ENCODE results near the gene C5orf52.
"Not testable (repeated sequence)": the region's sequence is repeated elsewhere in the genome, so short reads cannot be mapped to it uniquely, and the experiment has no call there.

The C5orf52 gene

DNA sequence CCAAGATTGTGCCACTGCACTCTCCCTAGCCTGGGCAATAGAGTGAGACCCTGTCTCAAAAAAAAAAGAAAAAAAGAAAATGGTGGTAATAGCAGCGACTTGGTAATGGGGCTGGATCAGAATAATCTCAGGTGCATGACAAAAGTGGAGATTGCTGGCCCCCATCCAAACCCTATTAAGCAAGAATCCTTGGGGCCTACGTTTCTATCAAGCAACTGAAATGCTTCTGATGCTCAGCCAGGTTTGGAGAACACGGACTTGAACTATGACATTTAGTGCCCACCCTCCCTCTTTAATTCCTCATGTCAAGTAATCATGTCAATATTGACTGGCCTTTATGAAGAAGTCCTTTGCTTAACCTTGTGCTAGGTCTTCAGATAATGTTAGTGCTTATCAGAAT is 6.6 kb downstream of the C5orf52 start:
- DNase-seq (ENCODE audit: low read depth) = no peak

DNA sequence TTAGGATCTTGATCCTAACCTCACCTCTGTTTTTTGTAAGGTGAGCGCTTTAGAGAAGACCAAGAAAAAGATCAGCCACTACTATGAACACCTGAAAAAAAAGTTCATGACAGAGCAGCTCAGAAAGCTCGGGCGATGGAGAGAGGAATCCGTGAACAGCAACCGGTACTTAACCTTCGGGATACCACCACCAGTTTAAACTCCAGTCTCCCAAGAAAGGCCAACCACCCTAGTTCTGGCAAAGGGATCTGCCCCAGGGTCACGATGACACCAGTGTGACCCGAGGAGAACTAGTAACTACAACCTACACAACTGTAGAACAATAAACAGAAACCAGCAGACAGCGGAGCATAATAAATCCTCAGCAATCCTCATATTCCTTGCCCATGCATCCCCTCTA is 8.5 kb downstream of the C5orf52 start:
- DNase-seq (ENCODE audit: low read depth) = no peak

DNA sequence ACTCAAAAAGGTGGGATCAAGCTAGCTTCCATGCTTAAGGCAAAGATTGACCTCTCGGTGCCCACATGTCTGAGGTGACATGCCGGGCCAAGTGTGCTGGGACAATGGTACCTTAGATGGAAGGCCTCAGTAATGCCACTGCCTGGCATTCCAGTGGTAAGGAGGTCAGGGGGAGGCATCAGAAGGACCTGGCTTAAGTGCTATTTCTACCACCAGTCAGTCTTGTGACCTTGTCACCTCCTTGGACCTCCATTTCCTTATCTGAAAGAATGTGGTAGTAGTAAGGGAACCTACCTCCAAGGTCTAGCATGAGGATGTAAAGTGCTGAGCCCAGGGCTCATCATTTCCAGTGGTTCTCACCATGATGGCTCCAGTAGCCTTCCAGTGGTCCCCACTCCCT is 8.9 kb downstream of the C5orf52 start:
- DNase-seq (ENCODE audit: low read depth) = no peak

DNA sequence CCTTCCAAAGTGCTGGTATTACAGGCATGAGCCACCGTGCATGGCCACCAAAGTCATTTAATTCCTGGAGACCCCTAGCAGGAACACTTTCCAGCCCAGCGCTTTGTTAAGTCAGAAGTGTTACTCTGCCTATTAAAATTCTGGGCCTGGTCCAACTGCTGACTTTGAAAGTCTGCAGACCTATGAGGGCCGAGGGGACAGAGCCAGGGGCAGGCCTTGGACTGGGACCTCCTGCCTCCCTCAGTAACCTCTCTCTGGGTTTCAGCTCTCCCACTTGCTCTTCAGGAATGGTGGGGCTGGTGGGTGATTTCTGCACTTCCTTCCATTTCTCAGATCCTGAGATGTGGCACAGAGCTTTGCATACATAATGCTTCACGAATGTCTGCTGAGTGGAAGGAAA is 9.7 kb downstream of the C5orf52 start:
- no peak for DNase-seq (ENCODE audit: low read depth)

DNA sequence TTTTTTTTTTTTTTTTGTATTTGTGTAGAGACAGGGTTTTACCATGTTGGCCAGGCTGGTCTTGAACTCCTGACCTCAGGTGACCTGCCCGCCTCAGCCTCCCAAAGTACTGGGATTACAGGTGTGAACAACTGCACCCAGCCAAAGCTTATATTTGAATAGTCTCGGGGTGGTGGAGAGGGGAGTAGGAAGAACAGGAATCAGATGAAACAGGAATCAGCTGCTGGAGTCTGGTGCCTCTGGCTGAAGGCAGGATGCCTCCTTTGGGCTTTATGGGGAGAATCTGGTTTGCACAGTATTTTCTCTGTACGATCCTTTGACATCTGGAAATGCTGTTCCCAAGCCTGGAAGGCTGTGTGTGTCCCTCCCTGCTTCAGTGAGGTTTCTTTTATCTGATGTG is 10.9 kb downstream of the C5orf52 start:
- no peak for DNase-seq (ENCODE audit: low read depth)

DNA sequence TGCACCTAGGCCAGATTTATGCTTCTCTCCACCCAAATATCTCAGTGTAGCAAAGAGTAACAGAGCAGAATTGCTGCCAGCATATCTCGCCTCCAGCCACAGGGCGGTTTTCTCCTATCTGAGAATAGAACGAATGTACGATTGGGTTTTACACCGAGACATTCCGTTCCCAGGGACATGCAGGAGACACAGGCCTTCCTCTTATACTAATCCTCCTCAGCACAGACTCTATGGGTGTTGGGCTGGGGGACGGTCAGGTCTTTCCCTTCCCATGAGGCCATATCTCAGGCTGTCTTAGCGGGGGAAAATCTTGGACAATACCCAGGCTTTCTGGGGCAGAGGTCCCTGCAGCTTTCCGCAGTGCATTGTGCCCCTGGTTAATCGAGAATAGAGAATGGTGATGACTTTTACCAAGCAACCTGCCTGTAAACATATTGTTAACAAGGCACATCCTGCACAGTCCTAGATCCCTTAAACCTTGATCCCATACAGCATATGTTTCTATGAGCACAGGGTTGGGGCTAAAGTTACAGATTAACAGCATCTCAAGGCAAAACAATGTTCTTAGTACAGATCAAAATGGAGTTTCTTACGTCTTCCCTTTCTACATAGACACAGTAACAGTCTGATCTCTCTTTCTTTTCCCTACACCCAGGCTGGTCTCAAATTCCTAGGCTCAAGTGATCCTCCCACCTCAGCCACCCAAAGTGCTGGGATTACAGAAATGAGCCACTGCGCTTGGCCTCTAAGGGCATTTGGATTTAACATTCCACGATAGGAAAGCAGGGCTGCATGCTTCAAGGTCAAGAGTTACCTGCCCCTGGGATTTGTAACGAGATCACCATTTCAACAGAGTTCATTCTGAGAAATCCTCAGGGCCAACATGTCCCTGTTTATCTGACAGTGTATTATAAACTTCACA is 15.2 kb downstream of the C5orf52 start:
- not testable (repeated sequence) for DNase-seq (ENCODE audit: low read depth)

DNA sequence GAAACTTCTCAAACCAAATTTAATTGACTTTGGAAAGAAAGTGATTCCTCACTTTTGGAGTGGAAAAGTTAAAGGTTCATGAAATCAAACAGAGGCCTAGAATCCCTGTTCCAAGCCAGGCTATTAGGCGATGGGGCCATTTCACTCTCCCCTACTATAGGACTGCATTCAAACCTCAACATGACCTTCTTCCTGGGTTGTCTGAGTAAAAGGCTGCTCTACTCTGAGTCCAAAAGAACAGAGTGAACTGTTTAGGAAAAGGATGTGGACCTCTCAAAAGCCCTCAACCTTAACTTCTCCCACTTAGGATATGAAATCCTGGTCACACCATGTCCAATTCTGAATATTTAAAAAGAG is 15.8 kb downstream of the C5orf52 start:
- no peak for DNase-seq (ENCODE audit: low read depth)

DNA sequence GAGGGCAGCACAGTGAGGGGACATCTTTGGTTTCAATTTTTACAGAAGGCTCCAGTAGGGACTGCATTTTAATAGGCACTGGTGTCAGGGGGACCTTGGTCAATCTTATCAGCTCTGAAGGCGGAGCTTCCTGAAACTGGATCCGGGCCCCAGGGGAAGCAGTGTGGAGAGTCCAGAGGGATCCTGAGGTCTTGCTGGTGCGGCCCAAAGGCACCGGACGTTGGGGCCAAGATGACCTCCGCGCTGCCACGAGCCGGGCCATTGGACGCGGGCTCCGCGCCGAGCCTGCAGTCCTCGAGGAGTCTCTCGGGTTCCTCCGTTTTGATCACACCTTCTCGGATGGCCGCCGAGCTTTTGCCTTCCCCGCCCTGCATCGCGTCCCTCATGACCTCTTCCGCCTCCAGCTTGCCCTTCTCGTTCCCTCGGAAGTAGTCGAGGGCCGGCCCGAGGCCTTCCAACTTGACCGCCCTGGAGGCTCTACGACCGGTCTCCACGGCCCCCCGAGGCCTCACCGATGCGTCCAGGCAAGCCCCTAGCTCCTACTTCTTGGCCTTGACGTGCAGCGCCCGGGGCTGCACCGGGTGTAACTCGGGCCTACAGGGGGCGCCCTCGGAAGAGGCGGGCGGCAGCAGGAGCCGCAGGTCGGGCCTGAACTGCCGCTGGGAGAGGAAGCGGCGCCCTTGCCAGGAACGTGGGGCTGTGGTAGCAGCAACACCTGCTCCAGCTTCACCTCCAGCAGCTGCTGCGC is 18.8 kb downstream of the C5orf52 start:
- DNase-seq (ENCODE audit: low read depth) = no peak

DNA sequence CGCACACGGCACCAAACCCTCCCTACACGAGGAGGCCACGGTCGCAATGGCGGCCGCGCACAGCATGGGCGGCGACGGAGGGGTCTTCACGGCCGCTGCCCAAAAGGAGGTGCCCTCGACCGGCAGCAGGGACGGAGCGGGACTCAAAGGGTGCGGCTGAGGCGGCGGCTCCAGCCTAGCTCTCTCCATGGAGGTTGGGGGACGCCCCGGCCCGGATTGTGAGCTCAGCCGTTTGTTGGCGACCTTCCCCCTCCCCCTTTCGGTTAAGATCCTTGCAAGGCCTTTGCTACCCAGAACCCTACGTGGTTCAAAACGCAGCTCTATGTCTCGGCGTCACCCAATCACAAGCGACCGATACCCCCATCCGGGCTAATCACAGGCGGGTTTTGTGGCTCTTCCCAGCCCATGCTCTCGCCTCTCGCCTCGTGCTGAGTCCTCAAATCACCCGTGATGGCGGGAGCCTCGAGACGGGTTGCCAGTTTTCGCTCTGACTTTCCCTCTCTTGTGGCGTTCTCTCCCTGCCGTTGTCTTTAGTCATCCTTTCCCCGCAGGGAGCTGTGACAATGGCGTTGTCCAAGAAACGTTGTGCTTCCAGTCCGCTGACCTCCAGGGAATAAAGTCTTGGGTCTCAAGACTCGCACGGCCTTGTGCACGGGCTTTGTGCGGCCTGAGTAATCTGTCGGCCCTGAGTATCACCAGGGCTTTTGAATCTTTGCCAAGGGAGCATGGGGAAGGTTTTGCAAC is 19.5 kb downstream of the C5orf52 start:
- DNase-seq (ENCODE audit: low read depth) = no peak

DNA sequence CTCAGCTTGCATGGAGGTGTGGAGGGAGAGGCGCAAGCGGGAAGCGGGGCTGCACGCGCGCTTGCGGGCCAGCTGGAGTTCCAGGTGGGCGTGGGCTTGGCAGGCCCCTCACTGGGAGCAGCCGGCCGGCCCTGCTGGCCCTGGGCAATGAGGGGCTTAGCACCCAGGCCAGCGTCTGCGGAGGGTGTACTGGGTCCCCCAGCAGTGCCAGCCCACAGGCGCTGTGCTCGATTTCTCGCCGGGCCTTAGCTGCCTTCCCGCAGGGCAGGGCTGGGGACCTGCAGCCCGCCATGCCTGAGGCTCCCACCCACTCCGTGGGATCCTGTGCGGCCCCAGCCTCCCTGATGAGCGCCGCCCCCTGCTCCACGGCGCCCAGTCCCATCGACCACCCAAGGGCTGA is 22.5 kb downstream of the C5orf52 start:
- DNase-seq (ENCODE audit: low read depth) = not testable (repeated sequence)

DNA sequence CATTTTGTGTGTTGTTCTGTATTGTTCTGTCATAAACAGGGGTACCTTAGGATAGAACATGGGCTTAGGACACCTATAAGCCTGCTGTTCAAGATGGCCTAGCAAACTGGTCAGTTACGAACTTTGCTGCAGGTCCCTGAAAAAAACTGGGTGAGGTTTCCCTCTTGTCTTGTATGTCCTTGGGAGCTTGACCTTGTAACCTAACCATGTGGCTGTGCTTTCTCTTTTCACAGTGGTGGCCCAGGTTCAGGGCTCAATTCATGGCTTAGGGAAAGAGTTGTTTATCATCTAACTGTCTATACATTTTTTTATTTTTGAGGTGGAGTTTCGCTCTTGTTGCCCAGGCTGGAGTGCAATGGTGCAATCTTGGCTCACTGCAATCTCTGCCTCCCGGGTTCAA is 24.8 kb downstream of the C5orf52 start:
- DNase-seq (ENCODE audit: low read depth) = not testable (repeated sequence)

DNA sequence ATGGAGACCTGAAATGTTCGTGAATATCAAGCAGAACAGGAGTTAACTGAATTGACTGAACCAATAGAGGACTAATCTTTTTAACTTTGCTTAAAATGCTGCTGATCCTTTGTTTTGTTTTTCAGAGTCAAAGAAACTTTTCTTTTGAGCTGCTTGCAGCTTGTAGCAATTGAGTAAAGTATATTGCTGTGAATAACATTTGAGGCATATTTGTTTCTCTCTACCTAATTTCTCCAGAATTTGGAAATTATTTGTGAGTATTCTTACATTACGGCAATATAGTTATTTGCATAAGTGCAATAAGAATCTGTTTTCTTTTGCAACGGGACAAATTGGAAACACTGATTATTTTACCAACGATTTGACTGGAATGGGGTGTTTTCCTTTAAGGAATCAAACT is 27.3 kb downstream of the C5orf52 start:
- DNase-seq (ENCODE audit: low read depth) = not testable (repeated sequence)

DNA sequence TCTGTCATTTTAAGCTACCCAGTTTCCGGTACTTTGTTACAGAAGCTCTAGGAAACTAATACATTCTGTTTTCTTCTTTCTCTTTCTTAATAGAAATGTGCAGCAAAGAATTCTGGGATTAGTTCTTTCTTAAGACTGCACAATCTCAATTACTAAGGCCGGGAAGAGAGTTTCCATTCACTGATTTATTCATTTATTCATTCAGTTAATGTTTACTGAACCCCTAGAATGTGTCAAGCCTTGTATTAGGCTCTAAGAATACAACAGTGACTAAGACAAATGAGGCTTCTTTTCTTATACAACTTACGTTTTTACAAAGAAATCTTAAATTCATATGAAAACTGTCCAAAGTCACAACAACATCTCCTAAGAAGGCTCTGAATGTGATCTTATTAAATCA is 32.4 kb downstream of the C5orf52 start:
- DNase-seq (ENCODE audit: low read depth) = no peak

DNA sequence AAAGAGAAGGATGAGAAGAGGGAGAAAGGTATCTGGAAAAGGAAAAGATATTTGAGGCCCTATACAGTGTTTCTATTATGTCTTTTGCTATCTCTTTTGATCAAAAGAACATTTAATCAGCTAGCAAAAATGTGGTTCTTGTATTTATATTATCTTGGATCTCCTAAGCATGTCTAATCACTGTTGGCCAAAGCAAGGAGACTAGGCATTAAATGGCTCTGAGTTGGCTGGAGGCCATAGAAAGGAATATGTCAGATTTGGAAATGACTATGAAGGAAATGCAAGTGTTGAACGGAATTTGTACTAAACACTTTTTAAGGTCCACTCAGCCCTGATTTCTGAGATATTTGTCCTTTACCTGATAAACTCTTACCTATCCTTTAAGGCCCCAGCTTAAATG is 37.5 kb downstream of the C5orf52 start:
- DNase-seq (ENCODE audit: low read depth) = peak; percentile 70

DNA sequence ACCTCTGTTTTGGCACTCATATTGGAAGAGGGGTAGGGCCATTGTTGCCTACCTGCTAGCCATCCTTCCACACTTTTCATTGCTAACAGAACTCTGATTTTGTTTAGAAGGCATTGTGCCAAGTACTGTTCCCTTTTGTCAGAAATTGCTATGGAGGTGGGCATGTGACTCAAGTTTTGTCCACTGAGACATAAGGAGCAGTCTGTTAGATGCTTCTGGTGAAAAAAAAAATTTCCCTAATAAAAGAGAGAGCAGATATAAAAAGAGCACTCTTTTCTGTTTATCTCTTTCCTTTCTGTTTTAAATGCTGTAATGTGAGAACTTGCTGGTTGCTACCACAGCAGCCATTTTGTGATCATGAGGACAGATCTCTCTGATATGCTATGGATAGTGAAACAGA is 38.0 kb downstream of the C5orf52 start:
- no peak for DNase-seq (ENCODE audit: low read depth)

DNA sequence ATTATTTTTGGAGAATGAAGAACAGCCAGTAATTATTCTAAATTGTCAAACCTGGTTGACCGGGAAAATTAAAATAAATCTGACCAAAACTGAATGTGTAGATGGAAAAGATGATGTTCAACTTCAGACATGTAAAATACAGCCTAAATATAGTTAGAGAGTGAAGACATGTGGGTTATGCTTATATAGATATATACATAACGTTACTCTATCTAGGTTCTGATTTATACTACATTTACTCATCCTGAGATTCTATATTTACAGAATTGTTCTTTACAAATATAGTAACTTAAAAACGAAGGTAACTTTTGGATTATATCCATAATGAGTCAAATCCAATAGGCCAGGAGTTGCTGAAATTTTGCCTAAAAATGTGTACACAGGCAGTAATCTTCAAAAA is 39.1 kb downstream of the C5orf52 start:
- no peak for DNase-seq (ENCODE audit: low read depth)

DNA sequence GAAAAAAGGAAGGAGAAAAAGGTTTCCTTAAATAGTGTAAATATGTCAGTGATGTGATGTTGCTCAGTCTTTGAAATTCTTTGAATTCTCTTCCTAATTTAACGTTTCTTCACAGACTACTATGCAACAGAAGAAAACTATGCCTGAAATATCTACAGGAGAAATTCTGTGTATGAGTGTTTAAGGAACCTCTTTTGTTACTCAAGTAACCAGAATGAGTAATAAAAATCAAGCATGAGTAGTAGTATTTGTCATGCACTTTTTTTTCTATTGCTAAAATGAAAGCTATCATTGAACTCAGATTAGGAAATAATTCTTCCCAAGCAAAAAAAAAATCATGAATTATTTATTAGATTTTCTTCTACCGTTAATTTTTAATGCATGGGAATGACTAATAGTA is 39.5 kb downstream of the C5orf52 start:
- peak; percentile 89 for DNase-seq (ENCODE audit: low read depth)

DNA sequence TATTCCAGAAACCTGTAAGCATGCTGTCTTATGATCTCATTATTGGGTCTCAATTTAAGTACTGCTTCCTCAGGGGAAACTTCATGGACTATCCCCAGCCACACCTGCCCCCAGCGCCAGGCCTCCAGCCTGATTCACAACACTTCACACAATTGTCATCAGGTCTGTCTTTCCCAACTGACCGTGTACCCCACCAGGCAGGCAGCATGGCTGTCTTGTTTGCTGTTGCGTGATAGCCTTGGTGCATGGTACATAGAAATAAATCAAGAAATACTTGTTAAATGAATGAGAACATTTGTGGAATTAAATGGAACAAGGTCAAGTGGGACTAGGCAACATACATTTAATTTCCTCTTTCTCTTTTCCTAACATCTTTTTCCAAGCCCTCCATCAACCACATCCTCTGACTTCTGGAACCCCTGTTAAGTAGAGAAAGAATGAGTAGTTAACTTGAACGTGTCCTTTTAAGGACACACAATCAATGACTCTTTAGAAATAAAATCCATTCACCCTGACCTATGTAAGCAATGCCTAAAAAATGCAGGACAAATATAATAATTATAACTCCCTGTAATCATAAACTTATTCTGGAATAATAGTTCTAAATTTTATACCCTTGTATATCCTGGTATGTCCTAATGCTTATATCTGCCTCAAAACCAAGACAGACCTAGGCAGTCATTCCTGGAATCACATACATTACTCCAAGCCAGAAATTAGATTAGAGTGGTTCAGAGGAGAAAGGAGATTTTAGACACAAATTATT is 42.7 kb downstream of the C5orf52 start:
- DNase-seq (ENCODE audit: low read depth) = no peak

DNA sequence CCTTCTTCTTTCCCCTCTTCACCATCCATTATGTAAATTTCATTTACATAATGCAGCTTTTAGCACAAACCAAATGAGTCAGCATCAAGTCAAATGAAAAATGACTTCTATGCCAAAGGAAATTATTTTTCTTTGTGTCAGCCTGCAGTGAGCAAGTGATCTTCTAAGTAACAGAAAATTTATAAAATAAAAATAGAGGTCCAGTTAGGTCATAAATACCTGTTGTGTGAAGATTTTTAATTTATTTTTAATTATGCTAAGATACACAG is 43.2 kb downstream of the C5orf52 start:
- no peak for DNase-seq (ENCODE audit: low read depth)

DNA sequence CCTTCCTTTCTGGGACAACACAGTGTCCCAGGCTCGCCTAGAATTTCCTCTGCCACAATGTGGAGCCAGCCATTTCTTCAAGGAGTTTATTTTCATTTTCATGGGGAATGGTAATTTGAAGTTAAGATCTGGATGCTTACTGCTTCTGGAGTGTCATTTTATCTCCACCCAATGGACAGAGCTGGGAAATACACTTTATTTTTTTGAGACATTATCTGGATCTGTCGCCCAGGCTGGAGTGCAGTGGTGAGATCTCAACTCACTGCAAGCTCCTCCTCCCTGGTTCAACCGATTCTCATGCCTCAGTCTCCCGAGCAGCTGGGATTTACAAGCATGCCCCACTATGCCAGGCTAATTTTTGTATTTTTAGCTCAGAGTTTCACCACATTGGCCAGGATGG is 47.2 kb downstream of the C5orf52 start:
- peak; percentile 79 for DNase-seq (ENCODE audit: low read depth)

DNA sequence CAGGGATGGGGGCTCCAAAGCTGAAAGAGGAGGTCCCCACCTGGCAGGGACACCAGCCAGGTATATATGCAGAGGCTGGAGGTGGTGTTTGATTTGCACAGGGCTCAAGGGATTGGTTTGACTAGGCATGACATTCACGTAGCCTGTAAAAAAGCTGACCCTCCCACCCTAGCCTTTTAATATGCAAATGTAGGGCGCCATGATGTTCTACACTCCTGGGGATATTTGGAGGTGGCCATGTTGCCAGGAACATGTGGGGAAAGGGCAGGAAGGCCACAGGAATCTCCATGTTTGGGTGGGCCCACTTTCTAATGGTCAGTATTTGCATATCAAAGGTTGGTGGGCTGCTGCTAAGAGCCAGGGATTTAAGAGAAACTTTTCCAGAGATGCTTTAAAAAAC is 47.9 kb downstream of the C5orf52 start:
- no peak for DNase-seq (ENCODE audit: low read depth)

DNA sequence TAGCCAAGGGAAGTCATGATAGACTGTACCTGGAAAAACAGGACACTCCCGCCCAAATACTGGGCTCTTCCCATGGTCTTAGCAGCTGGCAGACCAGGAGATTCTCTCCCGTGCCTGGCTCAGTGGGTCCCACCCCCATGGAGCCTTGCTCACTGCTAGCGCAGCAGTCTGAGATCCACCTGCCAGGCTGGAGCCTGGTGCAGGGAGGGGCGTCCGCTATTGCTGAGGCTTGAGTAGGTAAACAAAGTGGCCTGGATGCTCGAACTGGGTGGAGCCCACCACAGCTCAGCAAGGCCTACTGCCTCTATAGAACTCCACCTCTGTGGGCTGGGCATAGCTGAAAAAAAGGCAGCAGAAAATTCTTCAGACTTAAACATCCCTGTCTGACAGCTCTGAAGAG is 49.8 kb downstream of the C5orf52 start:
- DNase-seq (ENCODE audit: low read depth) = no peak

Data from iris pigment epithelial cell (primary cell).